Right atrium auricular region (tissue), 2 donors: ENCODE measurements around the gene EXOC4. TPM values are rescaled to one million over a fixed set of nuclear protein-coding genes. Genes with fewer than 3 reads are reported as not detected.

Experiments
- DNase-seq: peaks from one replicate; pipeline ENCODE4 v3.0.0-alpha.2; 2019; ENCODE audit warnings: low spot score
- H3K27ac ChIP-seq, 2 donors: fragments of 200-600 bp; sonication (generic); 1 replicate in 1 of 2; 2 replicates in 1 of 2; pipeline ENCODE4 v1.5.1; 2016 to 2019
- H3K27me3 ChIP-seq, 2 donors: fragments of 200-600 bp; sonication (generic); one replicate each; pipeline versions ENCODE4 v1.5.1 to v1.6.0; 2017 to 2019
- H3K36me3 ChIP-seq: fragments of 200-600 bp; sonication (generic); one replicate; pipeline ENCODE4 v1.5.1; 2016
- H3K4me1 ChIP-seq, 2 donors: fragments of 200-600 bp; sonication (generic); one replicate each; pipeline versions ENCODE4 v1.5.1 to v1.6.0; 2017 to 2019
- H3K4me3 ChIP-seq, 2 donors: fragments of 200-600 bp; sonication (generic); 1 replicate in 1 of 2; 2 replicates in 1 of 2; pipeline ENCODE4 v1.5.1; 2017 to 2019; ENCODE audit warnings: mild to moderate bottlenecking in 1 of 2, moderate library complexity in 1 of 2
- H3K9me3 ChIP-seq, 2 donors: fragments of 200-600 bp; sonication (generic); one replicate each; pipeline ENCODE4 v1.5.1; 2019
- total RNA-seq, 2 donors: library from RNA; depleted of rRNA; stranded (reverse); fragments of >200 nt; gene quantifications; one replicate each; pipeline ENCODE4 v1.1.0, GENCODE V29; 2016
- TF ChIP-seq, protein P1 (sequence below), 2 donors: fragments of 200-600 bp; sonication (generic); IDR thresholded peaks; one replicate each; pipeline ENCODE4 v1.5.1; 2019; ENCODE audit warnings: antibody characterized with exemption in 2 of 2

EXOC4 gene
- total RNA-seq, 2 donors from 2014 or later, result 24.7 to 30.6 TPM

DNA sequence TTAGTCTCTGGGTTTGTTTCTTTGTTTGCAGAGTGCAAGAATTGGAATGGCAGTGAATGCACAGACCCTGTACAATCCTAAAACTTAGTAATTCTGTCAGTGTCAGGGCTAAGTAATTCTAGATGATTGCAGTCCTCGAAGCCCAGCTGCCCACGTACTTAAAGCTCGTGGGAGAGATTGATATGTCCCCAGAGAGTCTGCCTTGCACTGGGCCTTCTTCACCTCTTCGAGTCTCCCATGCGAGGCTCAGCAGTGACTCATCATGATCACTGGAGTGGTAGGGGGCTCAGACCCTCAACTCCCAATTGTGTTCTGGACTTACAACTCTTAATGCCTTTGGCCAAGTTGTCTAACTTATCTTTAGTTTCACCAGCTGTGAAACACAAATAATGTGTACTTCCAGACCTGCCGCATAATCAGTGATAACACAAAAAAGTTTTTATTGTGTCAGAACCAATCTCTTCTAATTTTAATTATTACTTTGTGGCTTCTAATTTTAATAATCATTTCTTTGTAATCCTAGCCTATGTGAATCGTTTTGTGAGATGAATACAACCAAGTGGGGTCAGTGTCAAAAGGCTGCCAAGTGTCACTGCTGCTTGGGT is 528.7 kb downstream of the EXOC4 start:
- Histone ChIP-seq H3K27me3 (no peaks in the 10 kb centered on the region), H3K4me3 (no peak overlapping the region), H3K36me3 (no peaks in the 10 kb centered on the region), H3K9me3 (no peaks in the 10 kb centered on the region), H3K27ac (no peak overlapping the region), H3K4me1 (no peaks in the 10 kb centered on the region)
- TF ChIP-seq, protein P1, sequence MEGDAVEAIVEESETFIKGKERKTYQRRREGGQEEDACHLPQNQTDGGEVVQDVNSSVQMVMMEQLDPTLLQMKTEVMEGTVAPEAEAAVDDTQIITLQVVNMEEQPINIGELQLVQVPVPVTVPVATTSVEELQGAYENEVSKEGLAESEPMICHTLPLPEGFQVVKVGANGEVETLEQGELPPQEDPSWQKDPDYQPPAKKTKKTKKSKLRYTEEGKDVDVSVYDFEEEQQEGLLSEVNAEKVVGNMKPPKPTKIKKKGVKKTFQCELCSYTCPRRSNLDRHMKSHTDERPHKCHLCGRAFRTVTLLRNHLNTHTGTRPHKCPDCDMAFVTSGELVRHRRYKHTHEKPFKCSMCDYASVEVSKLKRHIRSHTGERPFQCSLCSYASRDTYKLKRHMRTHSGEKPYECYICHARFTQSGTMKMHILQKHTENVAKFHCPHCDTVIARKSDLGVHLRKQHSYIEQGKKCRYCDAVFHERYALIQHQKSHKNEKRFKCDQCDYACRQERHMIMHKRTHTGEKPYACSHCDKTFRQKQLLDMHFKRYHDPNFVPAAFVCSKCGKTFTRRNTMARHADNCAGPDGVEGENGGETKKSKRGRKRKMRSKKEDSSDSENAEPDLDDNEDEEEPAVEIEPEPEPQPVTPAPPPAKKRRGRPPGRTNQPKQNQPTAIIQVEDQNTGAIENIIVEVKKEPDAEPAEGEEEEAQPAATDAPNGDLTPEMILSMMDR (IDR thresholded peaks at IDR 0.05), result no peak
- no peak for DNase-seq

DNA sequence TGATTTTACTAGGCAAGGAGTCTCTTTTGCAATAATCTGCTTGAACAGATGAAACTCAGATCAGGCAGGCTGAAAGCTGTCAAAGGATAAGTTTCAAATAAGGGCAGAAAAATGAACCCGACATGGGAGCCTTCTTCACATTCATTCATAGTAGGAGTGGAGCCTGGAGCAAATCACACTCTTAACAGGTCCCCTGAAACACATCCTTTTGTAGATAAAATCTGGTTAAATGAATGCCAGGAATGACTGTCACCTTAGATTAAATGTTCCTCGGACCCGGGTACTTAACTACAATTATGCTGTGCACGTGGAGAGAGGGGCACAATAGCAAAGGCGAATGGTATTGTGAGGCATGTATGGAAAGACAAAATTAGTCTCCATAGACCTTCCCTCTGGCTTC is 529.6 kb downstream of the EXOC4 start:
- no peaks in the 10 kb centered on the region for H3K36me3 ChIP-seq
- no peaks in the 10 kb centered on the region for H3K27me3 ChIP-seq
- no peaks in the 10 kb centered on the region for H3K4me1 ChIP-seq
- H3K4me3 ChIP-seq, result no peak overlapping the region
- TF ChIP-seq, protein P1 (IDR thresholded peaks at IDR 0.05), result no peak
- no peak for DNase-seq
- no peaks in the 10 kb centered on the region for H3K9me3 ChIP-seq
- H3K27ac ChIP-seq, result no peak overlapping the region

DNA sequence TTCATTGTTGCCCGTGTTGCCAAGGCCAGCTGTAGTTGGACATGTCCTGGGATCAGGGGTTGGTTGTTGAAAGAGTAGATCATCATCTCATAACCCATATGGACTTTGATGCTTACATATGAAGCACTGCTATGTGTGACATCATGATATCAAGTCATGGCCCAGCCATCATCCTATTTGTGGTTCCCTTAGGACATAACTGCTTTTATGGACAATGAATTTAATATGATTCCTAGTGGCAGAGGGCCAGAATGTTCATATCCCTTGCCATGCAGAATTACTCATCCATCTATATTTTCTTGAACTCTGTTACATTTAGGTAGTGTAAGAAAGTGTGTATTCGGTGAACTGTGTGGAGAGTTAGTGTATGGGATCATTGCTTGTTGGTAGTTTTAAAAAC is 530.4 kb downstream of the EXOC4 start:
- H3K36me3 ChIP-seq, result no peaks in the 10 kb centered on the region
- no peak overlapping the region for H3K27ac ChIP-seq
- TF ChIP-seq, protein P1 (IDR thresholded peaks at IDR 0.05), result no peak
- no peaks in the 10 kb centered on the region for H3K4me1 ChIP-seq
- H3K9me3 ChIP-seq, result no peaks in the 10 kb centered on the region
- no peak for DNase-seq
- H3K27me3 ChIP-seq, result no peaks in the 10 kb centered on the region
- no peak overlapping the region for H3K4me3 ChIP-seq

DNA sequence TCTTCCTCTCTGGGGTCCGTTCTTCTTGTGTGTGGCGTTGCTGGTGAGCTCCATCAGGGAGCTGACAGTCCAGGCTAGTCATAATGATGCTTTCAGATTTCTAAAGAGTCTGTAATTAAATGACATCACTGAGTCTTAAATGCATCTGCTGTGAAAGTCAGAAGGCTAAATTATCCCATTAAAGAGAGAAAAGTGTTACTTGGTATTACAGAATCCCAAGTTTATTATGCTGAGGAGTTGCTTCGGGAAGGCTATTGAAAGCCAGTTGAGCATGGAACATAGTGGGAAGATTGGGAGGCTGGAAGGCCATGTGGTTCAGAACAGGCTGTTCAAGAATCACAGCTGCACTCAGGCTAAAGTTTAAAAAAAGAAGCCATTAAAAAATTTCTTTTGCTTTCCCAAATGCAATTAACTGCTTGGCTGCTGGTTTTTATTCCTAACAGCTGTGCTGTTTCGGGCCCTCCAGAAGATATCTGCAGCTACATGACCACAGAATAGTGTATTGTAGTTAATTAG is 531.7 kb downstream of the EXOC4 start:
- DNase-seq, result no peak
- TF ChIP-seq, protein P1 (IDR thresholded peaks at IDR 0.05), result no peak
- Histone ChIP-seq H3K4me1 (no peaks in the 10 kb centered on the region), H3K27ac (no peak overlapping the region), H3K4me3 (no peak overlapping the region), H3K36me3 (no peaks in the 10 kb centered on the region), H3K9me3 (no peaks in the 10 kb centered on the region), H3K27me3 (no peaks in the 10 kb centered on the region)

DNA sequence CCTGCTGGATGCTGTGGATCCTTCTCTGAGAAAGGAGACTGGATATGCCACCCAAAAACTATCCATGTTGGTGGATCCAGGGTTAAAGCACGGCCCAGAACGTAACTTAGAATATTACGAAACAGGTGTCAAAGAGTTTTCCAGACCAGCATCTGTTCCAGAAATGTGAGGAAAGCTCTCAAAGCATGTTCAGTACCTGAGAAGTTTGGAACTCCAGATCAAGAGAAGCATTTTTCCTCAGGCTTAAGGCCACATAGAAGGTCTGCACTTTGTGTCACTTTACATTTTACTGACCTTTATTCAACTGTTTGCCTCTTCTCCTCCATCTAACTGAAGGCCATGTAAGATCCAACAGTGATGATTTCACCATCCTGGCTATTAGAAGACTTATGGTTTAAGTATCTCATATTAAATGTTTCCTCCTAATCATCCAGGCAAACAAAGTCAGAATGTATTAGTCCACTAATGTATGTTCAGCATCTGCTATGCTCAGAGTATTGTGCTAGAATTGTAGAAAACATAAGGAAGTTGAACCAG is 533.6 kb downstream of the EXOC4 start:
- no peaks in the 10 kb centered on the region for H3K4me1 ChIP-seq
- H3K36me3 ChIP-seq, result no peaks in the 10 kb centered on the region
- H3K27ac ChIP-seq, result no peak overlapping the region
- TF ChIP-seq, protein P1 (IDR thresholded peaks at IDR 0.05), result no peak
- H3K9me3 ChIP-seq, result no peaks in the 10 kb centered on the region
- DNase-seq, result no peak
- H3K27me3 ChIP-seq, result no peaks in the 10 kb centered on the region
- no peak overlapping the region for H3K4me3 ChIP-seq

DNA sequence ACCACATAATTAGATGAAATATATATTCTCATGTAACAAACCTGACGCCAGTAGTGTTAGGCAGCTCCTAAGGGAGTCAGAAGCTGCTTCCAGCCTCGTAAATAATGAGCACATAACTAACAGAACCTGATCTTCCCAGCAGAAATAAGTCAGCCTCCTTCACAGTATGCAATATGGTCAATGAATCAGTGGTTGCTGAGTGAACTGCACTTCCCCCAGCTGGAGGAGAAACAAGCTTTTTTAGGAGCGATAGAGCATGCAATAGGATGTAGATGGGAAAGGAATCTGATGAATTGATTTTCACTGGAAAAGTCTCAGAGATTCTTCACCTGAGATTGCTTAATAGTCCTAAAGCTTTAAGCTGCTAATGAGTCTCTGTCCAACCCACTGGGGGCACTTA is 537.1 kb downstream of the EXOC4 start:
- Histone ChIP-seq H3K36me3 (no peaks in the 10 kb centered on the region), H3K4me1 (peaks cover 0 to 9% of the 10 kb centered on the region in 2 donors), H3K27ac (no peak overlapping the region), H3K4me3 (no peak overlapping the region), H3K27me3 (no peaks in the 10 kb centered on the region), H3K9me3 (no peaks in the 10 kb centered on the region)
- TF ChIP-seq, protein P1 (IDR thresholded peaks at IDR 0.05), result no peak
- DNase-seq, result no peak
